ENCODE data around the gene FAM83G. TPM values are rescaled to one million over a fixed set of nuclear protein-coding genes. Genes with fewer than 3 reads are reported as not detected.

The FAM83G gene
- total and polyA plus RNA-seq, 8 donors = 2.9 to 12.1 (median 3.6) TPM

- no peak overlapping the region for H3K27ac ChIP-seq
- H3K4me3 ChIP-seq = no peak overlapping the region
- H3K36me3 ChIP-seq = peaks cover 0 to 49% of the 10 kb centered on the region in 2 donors
- no peak for TF ChIP-seq CTCF (IDR thresholded peaks at IDR 0.05)
- intact Hi-C loops (cut with DNase I) = no loop called here
- peak in 1 of 4 donors; percentile 71 for DNase-seq
- H3K9me3 ChIP-seq = no peaks in the 10 kb centered on the region
- no peaks in the 10 kb centered on the region for H3K27me3 ChIP-seq
- no peaks in the 10 kb centered on the region for H3K4me1 ChIP-seq
- ATAC-seq = no peak
Observed at GRCh38 chr17:18978050-18978449, 26.5 kb downstream of the FAM83G start.

- Histone ChIP-seq H3K4me3 (no peak overlapping the region), H3K27me3 (no peaks in the 10 kb centered on the region), H3K27ac (no peak overlapping the region), H3K4me1 (no peaks in the 10 kb centered on the region), H3K36me3 (peaks cover 0 to 49% of the 10 kb centered on the region in 2 donors), H3K9me3 (no peaks in the 10 kb centered on the region)
- ATAC-seq = no peak
- intact Hi-C loops (cut with DNase I) = no loop called here
- DNase-seq = peak in 1 of 4 donors; percentile 69
- no peak for TF ChIP-seq CTCF (IDR thresholded peaks at IDR 0.05)
Observed at GRCh38 chr17:18977646-18978045, 26.9 kb downstream of the FAM83G start.

GRCh38 chr17:18977021-18977420 is 27.5 kb downstream of the FAM83G start:
- intact Hi-C loops (cut with DNase I) = no loop called here
- Histone ChIP-seq H3K9me3 (no peaks in the 10 kb centered on the region), H3K27me3 (no peaks in the 10 kb centered on the region), H3K36me3 (peaks cover 0 to 52% of the 10 kb centered on the region in 2 donors), H3K4me1 (no peaks in the 10 kb centered on the region), H3K27ac (no peak overlapping the region), H3K4me3 (no peak overlapping the region)
- no peak for ATAC-seq
- no peak for DNase-seq
- no peak for TF ChIP-seq CTCF (IDR thresholded peaks at IDR 0.05)

GRCh38 chr17:18976201-18976600 is 28.4 kb downstream of the FAM83G start:
- no peak overlapping the region for H3K4me3 ChIP-seq
- no peak overlapping the region for H3K27ac ChIP-seq
- ATAC-seq (no peak), DNase-seq (no peak)
- peaks cover 0 to 60% of the 10 kb centered on the region in 2 donors for H3K36me3 ChIP-seq
- H3K4me1 ChIP-seq = no peaks in the 10 kb centered on the region
- intact Hi-C loops (cut with DNase I) = no loop called here
- TF ChIP-seq CTCF (IDR thresholded peaks at IDR 0.05) = no peak
- H3K9me3 ChIP-seq = no peaks in the 10 kb centered on the region
- no peaks in the 10 kb centered on the region for H3K27me3 ChIP-seq

- TF ChIP-seq CTCF (IDR thresholded peaks at IDR 0.05) = no peak
- intact Hi-C loops (cut with DNase I) = no loop called here
- Histone ChIP-seq H3K27me3 (no peaks in the 10 kb centered on the region), H3K27ac (no peak overlapping the region), H3K36me3 (peaks cover 0 to 64% of the 10 kb centered on the region in 2 donors), H3K9me3 (no peaks in the 10 kb centered on the region), H3K4me3 (no peak overlapping the region), H3K4me1 (no peaks in the 10 kb centered on the region)
- ATAC-seq (no peak), DNase-seq (no peak)
Observed at GRCh38 chr17:18975597-18975996, 29.0 kb downstream of the FAM83G start.

Data from left lung (tissue), 10 donors.